ENCODE results near the gene FBXL3.

GRCh38 chr13:76994281-76994680 is 32.7 kb downstream of the FBXL3 start:
- TF ChIP-seq POLR2A (IDR thresholded peaks at IDR 0.05; ENCODE audit: low read length) (no peak), GATA1 (IDR thresholded peaks at IDR 0.05; ENCODE audit: low read depth, low read length) (no peak)
